K562 (cell line): ENCODE results near the gene MAMDC4. TPM values are rescaled to one million over a fixed set of nuclear protein-coding genes. Genes with fewer than 3 reads are reported as not detected.

Source experiments
- DPF2 ChIP-seq: fragments of 450-650 bp; IDR thresholded peaks from 2 replicates; pipeline ENCODE4 v1.6.1; 2016
- FOXJ3 ChIP-seq: sonication (generic); formaldehyde crosslinking; IDR thresholded peaks from 2 replicates; pipeline ENCODE4 v1.4.0; 2020; ENCODE audit warnings: mild to moderate bottlenecking, missing genetic modification reagents
- ID3 ChIP-seq, 2 experiments: fragments of 250-450 bp in 1 of 2; fragments of 450-650 bp in 1 of 2; sonication (Bioruptor Pico) in 1 of 2; IDR thresholded peaks; 2 replicates each; pipeline versions ENCODE4 v1.6.1 to v1.8.0; 2016 to 2021; ENCODE audit warnings: mild to moderate bottlenecking in 2 of 2, moderate library complexity in 2 of 2, missing compliant biosample characterization in 1 of 2, missing genetic modification characterization in 1 of 2
- JUND ChIP-seq, 2 experiments: IDR thresholded peaks; 2 replicates in 1 of 2; 3 replicates in 1 of 2; pipeline ENCODE4 v1.6.1; 2011; ENCODE audit warnings: borderline replicate concordance in 2 of 2, low read depth in 2 of 2, low read length in 2 of 2, improper control_type of control experiment in 1 of 2, missing biosample characterization in 1 of 2, missing genetic modification characterization in 1 of 2, missing genetic modification reagents in 1 of 2
- MCM3 ChIP-seq: fragments of 450-650 bp; IDR thresholded peaks from 2 replicates; pipeline ENCODE4 v1.6.1; 2016
- MLX ChIP-seq, 2 experiments: fragments of 450-650 bp in 1 of 2; sonication (generic) in 1 of 2; formaldehyde crosslinking; conservative IDR thresholded peaks; 2 replicates each; pipeline versions ENCODE4 v1.4.0 to v1.8.1; 2020 to 2022; ENCODE audit warnings: mild to moderate bottlenecking in 1 of 2, missing genetic modification reagents in 1 of 2
- MTA3 ChIP-seq: fragments of 450-650 bp; formaldehyde crosslinking; IDR thresholded peaks from 2 replicates; pipeline ENCODE4 v1.6.1; 2017; ENCODE audit warnings: mild to moderate bottlenecking, borderline replicate concordance
- NFRKB ChIP-seq: fragments of 450-650 bp; IDR thresholded peaks from 2 replicates; pipeline ENCODE4 v1.6.1; 2016; ENCODE audit warnings: low read depth
- NFYB ChIP-seq: IDR thresholded peaks from 2 replicates; pipeline ENCODE4 v1.6.1; 2011; ENCODE audit warnings: mild to moderate bottlenecking, moderate library complexity; ENCODE audit not compliant: insufficient read length; ENCODE audit errors: extremely low read depth
- NR2F6 ChIP-seq: fragments of 450-650 bp; formaldehyde crosslinking; IDR thresholded peaks from 2 replicates; pipeline ENCODE4 v1.4.0; 2020; ENCODE audit warnings: mild to moderate bottlenecking
- NRF1 ChIP-seq, 2 experiments: fragments of 450-650 bp; IDR thresholded peaks in 1 of 2; conservative IDR thresholded peaks in 1 of 2; 2 replicates each; pipeline ENCODE4 v1.6.1; 2014; ENCODE audit warnings: mild to moderate bottlenecking in 2 of 2
- PHF8 ChIP-seq: fragments of 200-600 bp; sonication (generic); IDR thresholded peaks from 2 replicates; pipeline ENCODE4 v1.6.1; 2012; ENCODE audit warnings: mixed run types, mild to moderate bottlenecking, inconsistent platforms, low read length, moderate library complexity, borderline replicate concordance
- RAD21 ChIP-seq, 2 experiments: fragments of 250-450 bp in 1 of 2; fragments of 450-650 bp in 1 of 2; sonication (Bioruptor Pico) in 1 of 2; formaldehyde crosslinking in 1 of 2; IDR thresholded peaks in 1 of 2; conservative IDR thresholded peaks in 1 of 2; 2 replicates each; pipeline versions ENCODE4 v1.4.0 to v1.8.0; 2020 to 2022; ENCODE audit warnings: mild to moderate bottlenecking in 2 of 2, moderate library complexity in 1 of 2
- SAP30 ChIP-seq: fragments of 200-600 bp; sonication (generic); IDR thresholded peaks from 2 replicates; pipeline ENCODE4 v1.6.1; 2012; ENCODE audit warnings: borderline replicate concordance, low read depth, mild to moderate bottlenecking, moderate library complexity, low read length, control low read depth, inconsistent platforms; ENCODE audit not compliant: insufficient read depth, poor library complexity, severe bottlenecking
- SIN3A ChIP-seq, 2 experiments: fragments of 150-350 bp in 1 of 2; IDR thresholded peaks; 2 replicates each; pipeline ENCODE4 v1.6.1; 2011 to 2016; ENCODE audit warnings: borderline replicate concordance in 2 of 2, low read depth in 2 of 2, low read length in 2 of 2, mild to moderate bottlenecking in 2 of 2, moderate library complexity in 2 of 2; ENCODE audit not compliant: control insufficient read depth in 1 of 2
- SMARCE1 ChIP-seq: fragments of 450-650 bp; IDR thresholded peaks from 2 replicates; pipeline ENCODE4 v1.7.1; 2016; ENCODE audit warnings: mild to moderate bottlenecking
- SREBF2 ChIP-seq: sonication (generic); formaldehyde crosslinking; IDR thresholded peaks from 2 replicates; pipeline ENCODE4 v1.4.0; 2020; ENCODE audit warnings: mild to moderate bottlenecking, missing genetic modification reagents
- TCF7 ChIP-seq: sonication (generic); IDR thresholded peaks from 2 replicates; pipeline ENCODE4 v1.6.1; 2016; ENCODE audit warnings: antibody characterized with exemption, borderline replicate concordance
- VEZF1 ChIP-seq: fragments of 200-800 bp; sonication (Bioruptor generic); IDR thresholded peaks from 2 replicates; pipeline ENCODE4 v1.6.1; 2017; ENCODE audit warnings: missing genetic modification characterization, missing compliant biosample characterization
- XRCC5 ChIP-seq: fragments of 200-400 bp; formaldehyde crosslinking; IDR thresholded peaks from 2 replicates; pipeline ENCODE4 v1.6.1; 2017; ENCODE audit warnings: low read depth, mild to moderate bottlenecking, low read length
- ZNF12 ChIP-seq: sonication (generic); formaldehyde crosslinking; IDR thresholded peaks from 2 replicates; pipeline ENCODE4 v1.4.0; 2020; ENCODE audit warnings: mild to moderate bottlenecking, missing genetic modification reagents
- ZNF263 ChIP-seq: sonication (generic); formaldehyde crosslinking; IDR thresholded peaks from 2 replicates; pipeline ENCODE4 v1.8.0; 2022; ENCODE audit warnings: mild to moderate bottlenecking, missing genetic modification reagents, borderline replicate concordance
- ZNF77 ChIP-seq: fragments of 250-450 bp; sonication (Bioruptor Pico); IDR thresholded peaks from 2 replicates; pipeline ENCODE4 v1.5.0; 2020
- ZSCAN29 ChIP-seq: fragments of 450-650 bp; IDR thresholded peaks from 2 replicates; pipeline ENCODE4 v1.6.1; 2017
- polyA plus RNA-seq, 8 experiments: library from polyadenylated mRNA; depleted of rRNA in 4 of 8; stranded (reverse) in 5 of 8; unstranded in 3 of 8; fragments of >200 nt; fragmentation: Nextera tagmentation in 2 of 8; fragmentation: Illumina TruSeq in 1 of 8; extraction: Ambion mirVana in 2 of 8; extraction: Trizol in 1 of 8; gene quantifications; 2 replicates each; pipeline versions ENCODE4 v1.2.1 to v1.2.3, GENCODE V29; 2011 to 2014; ENCODE audit warnings: inconsistent platforms in 1 of 8, missing spikeins in 1 of 8
- total RNA-seq, 7 experiments: library from RNA; depleted of rRNA in 6 of 7; stranded (reverse); fragments of >200 nt in 6 of 7; fragmentation: Illumina TruSeq in 2 of 7; extraction: Trizol in 2 of 7; gene quantifications; 2 replicates each; pipeline versions ENCODE4 v1.2.1 to v1.2.3, GENCODE V29; 2011 to 2021; ENCODE audit warnings: low replicate concordance in 1 of 7

The MAMDC4 gene
- total and polyA plus RNA-seq, 9 of the 15 experiments (the other 6 are each of a cell fraction or from before 2014, with no cell fraction given): 0.03 to 10.8 (median 1.5) TPM

- TF ChIP-seq NRF1 (conservative IDR thresholded peaks at IDR 0.05 in 1 of 2, IDR thresholded peaks at IDR 0.05 in 1 of 2) (peak in 1 of 2 experiments; percentile 58; a peak in 2 of 4 replicates), SAP30 (peak; percentile 66), NFYB (peak; percentile 90), SIN3A (IDR thresholded peaks at IDR 0.05; ENCODE audit: borderline replicate concordance in 2 of 2, control insufficient read depth in 1 of 2, low read depth in 2 of 2, low read length in 2 of 2) (peak; percentile 66 to 92; a peak in 3 of 4 replicates), VEZF1 (CRISPR knock-in tag) (peak; percentile 93), SMARCE1 (no peak), ZNF77 (CRISPR knock-in tag) (no peak), NR2F6 (no peak), ID3 (CRISPR knock-in tag; IDR thresholded peaks at IDR 0.05) (no peak), ID3 (tag; IDR thresholded peaks at IDR 0.05) (no peak), XRCC5 (peak; percentile 55; the same call in 1 of the 2 replicates), ZNF12 (CRISPR knock-in tag) (no peak), RAD21 (CRISPR knock-in tag; conservative IDR thresholded peaks at IDR 0.05 in 1 of 2, IDR thresholded peaks at IDR 0.05 in 1 of 2) (no peak), DPF2 (0 out of 2 replicates have a peak, but pooled peaks have one; percentile 24), ZSCAN29 (no peak), MTA3 (peak; percentile 94), MCM3 (no peak), FOXJ3 (CRISPR knock-in tag) (no peak), JUND (IDR thresholded peaks at IDR 0.05; ENCODE audit: borderline replicate concordance, low read depth, low read length) (peak; percentile 54; the same call in 1 of the 2 replicates), JUND (tag; IDR thresholded peaks at IDR 0.05; ENCODE audit: borderline replicate concordance, low read depth, low read length) (no peak), PHF8 (peak; percentile 78; the same call in 1 of the 2 replicates), NFRKB (peak; percentile 96), SREBF2 (CRISPR knock-in tag) (no peak), TCF7 (no peak), MLX (CRISPR knock-in tag; conservative IDR thresholded peaks at IDR 0.05) (no peak), ZNF263 (CRISPR knock-in tag) (peak; percentile 64; the same call in 1 of the 2 replicates)
Measured at GRCh38 chr9:136849038-136849959, 2.8 kb upstream of the MAMDC4 start, which contains the start of gene PHPT1 (continued).
